ENCODE results near the gene MYADM.

MYADM gene

DNA sequence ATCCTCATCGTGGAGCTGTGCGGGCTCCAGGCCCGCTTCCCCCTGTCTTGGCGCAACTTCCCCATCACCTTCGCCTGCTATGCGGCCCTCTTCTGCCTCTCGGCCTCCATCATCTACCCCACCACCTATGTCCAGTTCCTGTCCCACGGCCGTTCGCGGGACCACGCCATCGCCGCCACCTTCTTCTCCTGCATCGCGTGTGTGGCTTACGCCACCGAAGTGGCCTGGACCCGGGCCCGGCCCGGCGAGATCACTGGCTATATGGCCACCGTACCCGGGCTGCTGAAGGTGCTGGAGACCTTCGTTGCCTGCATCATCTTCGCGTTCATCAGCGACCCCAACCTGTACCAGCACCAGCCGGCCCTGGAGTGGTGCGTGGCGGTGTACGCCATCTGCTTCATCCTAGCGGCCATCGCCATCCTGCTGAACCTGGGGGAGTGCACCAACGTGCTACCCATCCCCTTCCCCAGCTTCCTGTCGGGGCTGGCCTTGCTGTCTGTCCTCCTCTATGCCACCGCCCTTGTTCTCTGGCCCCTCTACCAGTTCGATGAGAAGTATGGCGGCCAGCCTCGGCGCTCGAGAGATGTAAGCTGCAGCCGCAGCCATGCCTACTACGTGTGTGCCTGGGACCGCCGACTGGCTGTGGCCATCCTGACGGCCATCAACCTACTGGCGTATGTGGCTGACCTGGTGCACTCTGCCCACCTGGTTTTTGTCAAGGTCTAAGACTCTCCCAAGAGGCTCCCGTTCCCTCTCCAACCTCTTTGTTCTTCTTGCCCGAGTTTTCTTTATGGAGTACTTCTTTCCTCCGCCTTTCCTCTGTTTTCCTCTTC lies 6.3 kb downstream of the MYADM start:
- Histone ChIP-seq H3K4me1 (ENCODE audit: control insufficient read depth, insufficient read depth, low read length) (peaks cover 4% of the 10 kb centered on the region), H3K4me3 (ENCODE audit: low read depth, low read length) (no peak overlapping the region), H3K27ac (ENCODE audit: extremely low read depth, low read depth, low read length) (no peak overlapping the region), H3K36me3 (ENCODE audit: control insufficient read depth in 2 of 2, insufficient read depth in 1 of 2, low read length in 2 of 2) (peaks cover 9 to 17% of the 10 kb centered on the region in 2 experiments; a peak in 2 of 3 replicates), H3K9me3 (ENCODE audit: control insufficient read depth, insufficient read depth, low read depth, low read length) (no peaks in the 10 kb centered on the region)
- CTCF ChIA-PET, result interaction anchor here (0.6 kb wide), 1 partner anchor 81 kb away, joined by 4 read pairs; no protein-coding TSS in a partner anchor
- TF ChIP-seq, protein P1, sequence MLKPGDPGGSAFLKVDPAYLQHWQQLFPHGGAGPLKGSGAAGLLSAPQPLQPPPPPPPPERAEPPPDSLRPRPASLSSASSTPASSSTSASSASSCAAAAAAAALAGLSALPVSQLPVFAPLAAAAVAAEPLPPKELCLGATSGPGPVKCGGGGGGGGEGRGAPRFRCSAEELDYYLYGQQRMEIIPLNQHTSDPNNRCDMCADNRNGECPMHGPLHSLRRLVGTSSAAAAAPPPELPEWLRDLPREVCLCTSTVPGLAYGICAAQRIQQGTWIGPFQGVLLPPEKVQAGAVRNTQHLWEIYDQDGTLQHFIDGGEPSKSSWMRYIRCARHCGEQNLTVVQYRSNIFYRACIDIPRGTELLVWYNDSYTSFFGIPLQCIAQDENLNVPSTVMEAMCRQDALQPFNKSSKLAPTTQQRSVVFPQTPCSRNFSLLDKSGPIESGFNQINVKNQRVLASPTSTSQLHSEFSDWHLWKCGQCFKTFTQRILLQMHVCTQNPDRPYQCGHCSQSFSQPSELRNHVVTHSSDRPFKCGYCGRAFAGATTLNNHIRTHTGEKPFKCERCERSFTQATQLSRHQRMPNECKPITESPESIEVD (tag by site-specific recombination; IDR thresholded peaks at IDR 0.05), result no peak
- TF ChIP-seq ZNF10 (tag by site-specific recombination; IDR thresholded peaks at IDR 0.05), result peak; percentile 58; the same call in 1 of the 2 replicates
- POLR2A ChIA-PET, result interaction anchor here (0.6 kb wide), 1 partner anchor 327 kb away, joined by 3 read pairs; the partner anchor contains the start of gene RPS9

- ChIA-PET CTCF (interaction anchor here (0.6 kb wide), 1 partner anchor 81 kb away, joined by 4 read pairs; no protein-coding TSS in a partner anchor), POLR2A (no interaction called here)
- no peak overlapping the region for H3K4me3 ChIP-seq (ENCODE audit: low read depth, low read length)
Measured at GRCh38 chr19:53874606-53874990, 6.9 kb downstream of the MYADM start.

GRCh38 chr19:53875602-53876325 lies 8.1 kb downstream of the MYADM start:
- TF ChIP-seq HOXC10 (CRISPR knock-in tag; IDR thresholded peaks at IDR 0.05), result no peak
- ChIA-PET CTCF (interaction anchor here (1.5 kb wide), 1 partner anchor 9 kb away, joined by 3 read pairs; no protein-coding TSS in a partner anchor), POLR2A (interaction anchor here (1.3 kb wide), 1 partner anchor 13 kb away, joined by 3 read pairs; no protein-coding TSS in a partner anchor)
- Histone ChIP-seq H3K4me3 (ENCODE audit: low read depth, low read length) (no peak overlapping the region), H3K9me3 (ENCODE audit: control insufficient read depth, insufficient read depth, low read depth, low read length) (no peaks in the 10 kb centered on the region), H3K36me3 (ENCODE audit: control insufficient read depth in 2 of 2, insufficient read depth in 1 of 2, low read length in 2 of 2) (peaks cover 9 to 17% of the 10 kb centered on the region in 2 experiments; a peak in 2 of 3 replicates), H3K27ac (ENCODE audit: extremely low read depth, low read depth, low read length) (no peak overlapping the region), H3K4me1 (ENCODE audit: control insufficient read depth, insufficient read depth, low read length) (peaks cover 4% of the 10 kb centered on the region; the same call in 1 of the 2 replicates)

More at GRCh38 chr19:53874606-53874990, 6.9 kb downstream of the MYADM start:
- Histone ChIP-seq H3K36me3 (ENCODE audit: control insufficient read depth in 2 of 2, insufficient read depth in 1 of 2, low read length in 2 of 2) (peaks cover 9 to 17% of the 10 kb centered on the region in 2 experiments; a peak in 2 of 3 replicates), H3K9me3 (ENCODE audit: control insufficient read depth, insufficient read depth, low read depth, low read length) (no peaks in the 10 kb centered on the region), H3K4me1 (ENCODE audit: control insufficient read depth, insufficient read depth, low read length) (peaks cover 4% of the 10 kb centered on the region; the same call in 1 of the 2 replicates), H3K27ac (ENCODE audit: extremely low read depth, low read depth, low read length) (no peak overlapping the region)
- TF ChIP-seq ZNF366 (tag by site-specific recombination; conservative IDR thresholded peaks at IDR 0.05), result 0 out of 2 replicates have a peak, but pooled peaks have one; percentile 12
- no peak for TF ChIP-seq ZNF169 (tag by site-specific recombination; IDR thresholded peaks at IDR 0.05)
- no peak for TF ChIP-seq TRIM28 (IDR thresholded peaks at IDR 0.05; ENCODE audit: borderline replicate concordance, low read length)
- no peak for TF ChIP-seq ZNF776 (tag by site-specific recombination; IDR thresholded peaks at IDR 0.05; ENCODE audit: borderline replicate concordance)
- TF ChIP-seq WT1 (tag by site-specific recombination; IDR thresholded peaks at IDR 0.05), result no peak
- no peak for TF ChIP-seq ZNF548 (tag by site-specific recombination; IDR thresholded peaks at IDR 0.05)
- TF ChIP-seq PRDM1 (tag by site-specific recombination; IDR thresholded peaks at IDR 0.05), result peak; percentile 36; the same call in 1 of the 2 replicates

DNA sequence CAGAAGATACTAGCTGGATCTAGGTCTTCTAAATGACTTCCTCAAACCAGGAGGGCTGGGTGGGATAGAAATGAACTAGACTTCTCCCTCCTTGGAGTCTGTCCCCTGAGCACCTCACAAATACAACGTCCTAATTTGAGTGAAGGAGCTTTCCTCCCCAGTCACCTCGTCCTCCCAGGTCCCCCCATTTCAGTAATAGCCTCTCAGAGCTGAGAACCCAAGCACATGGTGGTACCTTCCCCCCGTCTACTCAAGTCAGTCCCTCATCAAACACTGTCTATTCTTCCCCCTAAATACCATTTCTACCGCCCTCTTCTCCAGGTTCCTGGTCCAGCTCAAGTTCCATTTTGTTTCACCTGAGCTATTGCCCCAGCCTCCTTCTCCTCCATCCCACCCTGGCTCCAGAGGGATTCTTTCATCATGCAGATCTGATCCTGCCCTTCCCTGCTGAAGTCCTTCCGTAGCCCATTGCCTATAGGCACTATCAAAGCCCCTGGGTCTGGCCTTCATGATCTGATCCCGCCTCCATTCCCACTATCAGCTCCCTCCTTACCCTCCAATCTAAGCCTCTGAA lies 9.1 kb downstream of the MYADM start:
- Histone ChIP-seq H3K9me3 (ENCODE audit: control insufficient read depth, insufficient read depth, low read depth, low read length) (no peaks in the 10 kb centered on the region), H3K36me3 (ENCODE audit: control insufficient read depth in 2 of 2, insufficient read depth in 1 of 2, low read length in 2 of 2) (peaks cover 9 to 17% of the 10 kb centered on the region in 2 experiments; a peak in 2 of 3 replicates), H3K4me1 (ENCODE audit: control insufficient read depth, insufficient read depth, low read length) (peaks cover 8% of the 10 kb centered on the region; the same call in 1 of the 2 replicates), H3K4me3 (ENCODE audit: low read depth, low read length) (no peak overlapping the region), H3K27ac (ENCODE audit: extremely low read depth, low read depth, low read length) (no peak overlapping the region)
- ChIA-PET CTCF (interaction anchor here (0.6 to 1.5 kb wide), 3 partner anchors 10 to 778 kb away, joined by 3 to 5 read pairs (median 3); no protein-coding TSS in a partner anchor), POLR2A (interaction anchor here (0.5 to 1.9 kb wide), 4 partner anchors 9 to 1547 kb away, joined by 3 to 12 read pairs (median 4); partner anchors contain the start of gene MYADM)
- no peak for TF ChIP-seq ZNF24 (tag by site-specific recombination; IDR thresholded peaks at IDR 0.05)
- no peak for TF ChIP-seq ZNF580 (tag by site-specific recombination; IDR thresholded peaks at IDR 0.05)
- no peak for TF ChIP-seq ZNF785 (tag by site-specific recombination; IDR thresholded peaks at IDR 0.05)
- TF ChIP-seq ZNF549 (tag by site-specific recombination; IDR thresholded peaks at IDR 0.05), result no peak
- no peak for TF ChIP-seq ZBTB7A (tag by site-specific recombination; IDR thresholded peaks at IDR 0.05; ENCODE audit: low read depth)
- no peak for TF ChIP-seq ZNF341 (tag by site-specific recombination; IDR thresholded peaks at IDR 0.05; ENCODE audit: low read depth)
- TF ChIP-seq ELK4 (IDR thresholded peaks at IDR 0.05; ENCODE audit: borderline replicate concordance, low read depth, low read length), result no peak
- TF ChIP-seq ZNF48 (tag by site-specific recombination; IDR thresholded peaks at IDR 0.05), result no peak
- no peak for TF ChIP-seq ZNF501 (tag by site-specific recombination; IDR thresholded peaks at IDR 0.05)
- no peak for TF ChIP-seq ZXDB (tag by site-specific recombination; IDR thresholded peaks at IDR 0.05)
